GM12892 (cell line): Measurements from ENCODE around the gene ATP8B4.

ENCODE experiments used
- POLR2A ChIP-seq: IDR thresholded peaks from 2 replicates; pipeline ENCODE4 v1.6.1; 2011; ENCODE audit warnings: low read depth, low read length, control low read depth
- TAF1 ChIP-seq: IDR thresholded peaks from 2 replicates; pipeline ENCODE4 v1.6.1; 2011; ENCODE audit warnings: low read depth, mild to moderate bottlenecking, control low read depth, low read length, borderline replicate concordance

DNA sequence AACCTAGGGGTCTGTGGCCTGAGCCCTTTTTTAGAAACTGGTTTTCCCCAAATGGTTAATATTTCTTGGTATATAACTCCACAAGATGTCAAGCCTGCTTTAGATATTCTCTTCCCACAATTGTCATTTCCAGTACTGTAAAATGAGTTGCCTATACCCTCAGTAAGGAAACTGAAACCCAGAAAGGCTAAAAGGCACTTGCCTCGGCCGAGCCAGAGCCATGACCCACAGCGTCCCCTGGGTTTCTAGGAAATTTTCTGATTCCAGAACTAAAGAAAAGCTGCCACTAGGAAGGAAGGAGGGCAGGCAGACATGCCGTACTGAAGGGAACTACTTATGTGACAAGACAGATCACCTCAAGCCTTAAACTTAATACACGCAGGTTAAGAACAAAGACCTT lies 59.1 kb downstream of the ATP8B4 start:
- TF ChIP-seq TAF1: no peak
- TF ChIP-seq POLR2A: no peak
